H9 (cell line): ENCODE data around the gene RBMS3. TPM values are rescaled to one million over a fixed set of nuclear protein-coding genes. Genes with fewer than 3 reads are reported as not detected.

Experiments
- DNase-seq: peaks from one replicate; pipeline ENCODE4 v3.0.0-alpha.2; 2017
- H2AFZ ChIP-seq: one replicate; pipeline ENCODE4 v1.6.1; 2013; ENCODE audit warnings: mild to moderate bottlenecking, low read length, control low read depth, moderate library complexity
- H2AK5ac ChIP-seq: 2 replicates; pipeline ENCODE4 v1.6.1; 2013; ENCODE audit warnings: low read length, control low read depth, mixed read lengths; ENCODE audit not compliant: insufficient read length
- H2BK120ac ChIP-seq: one replicate; pipeline ENCODE4 v1.6.1; 2013; ENCODE audit warnings: low read depth, mild to moderate bottlenecking, low read length, control low read depth, inconsistent platforms; ENCODE audit not compliant: poor library complexity, severe bottlenecking
- H2BK12ac ChIP-seq: 2 replicates; pipeline ENCODE4 v1.6.1; 2013; ENCODE audit warnings: low read length, control low read depth, mixed read lengths, low read depth; ENCODE audit not compliant: insufficient read length
- H2BK15ac ChIP-seq: 2 replicates; pipeline ENCODE4 v1.6.1; 2013; ENCODE audit warnings: low read depth, low read length, control low read depth
- H2BK20ac ChIP-seq: one replicate; pipeline ENCODE4 v1.6.1; 2013; ENCODE audit warnings: low read depth, mild to moderate bottlenecking, low read length, control low read depth, inconsistent platforms; ENCODE audit not compliant: poor library complexity, severe bottlenecking
- H2BK5ac ChIP-seq: 2 replicates; pipeline ENCODE4 v1.6.1; 2013; ENCODE audit warnings: low read length, control low read depth, mixed read lengths; ENCODE audit not compliant: insufficient read length
- H3K14ac ChIP-seq: 2 replicates; pipeline ENCODE4 v1.6.1; 2013; ENCODE audit warnings: low read length, control low read depth; ENCODE audit not compliant: insufficient read depth
- H3K18ac ChIP-seq: 2 replicates; pipeline ENCODE4 v1.6.1; 2013; ENCODE audit warnings: low read depth, mild to moderate bottlenecking, mixed read lengths, low read length, control low read depth; ENCODE audit not compliant: insufficient read length
- H3K23ac ChIP-seq: 2 replicates; pipeline ENCODE4 v1.6.1; 2013; ENCODE audit warnings: low read length, control low read depth, mixed read lengths, low read depth; ENCODE audit not compliant: insufficient read length
- H3K23me2 ChIP-seq: 2 replicates; pipeline ENCODE4 v1.6.1; 2013; ENCODE audit warnings: low read depth, mild to moderate bottlenecking, mixed read lengths, low read length, control low read depth; ENCODE audit not compliant: insufficient read length, poor library complexity, severe bottlenecking
- H3K27ac ChIP-seq: 2 replicates; pipeline ENCODE4 v1.5.1; 2013; ENCODE audit warnings: low read length, control low read depth, mixed read lengths, low read depth; ENCODE audit not compliant: insufficient read length
- H3K27me3 ChIP-seq: 2 replicates; pipeline ENCODE4 v1.6.1; 2013; ENCODE audit warnings: low read length, control low read depth, inconsistent platforms; ENCODE audit not compliant: insufficient read depth
- H3K4ac ChIP-seq: 2 replicates; pipeline ENCODE4 v1.6.1; 2013; ENCODE audit warnings: low read depth, mild to moderate bottlenecking, control low read depth, inconsistent platforms, low read length, moderate library complexity
- H3K4me1 ChIP-seq: 2 replicates; pipeline ENCODE4 v1.6.1; 2013; ENCODE audit warnings: low read length, control low read depth, inconsistent platforms; ENCODE audit not compliant: insufficient read depth
- H3K4me2 ChIP-seq: 2 replicates; pipeline ENCODE4 v1.6.1; 2013; ENCODE audit warnings: low read length, control low read depth, mixed read lengths; ENCODE audit not compliant: insufficient read length, insufficient read depth
- H3K56ac ChIP-seq: 2 replicates; pipeline ENCODE4 v1.6.1; 2013; ENCODE audit warnings: low read depth, mild to moderate bottlenecking, mixed read lengths, low read length, control low read depth; ENCODE audit not compliant: insufficient read length
- H3K79me1 ChIP-seq: 2 replicates; pipeline ENCODE4 v1.6.1; 2013; ENCODE audit warnings: low read depth, mild to moderate bottlenecking, moderate library complexity, low read length, control low read depth, inconsistent platforms; ENCODE audit not compliant: insufficient read depth, poor library complexity, severe bottlenecking
- H3K79me2 ChIP-seq: 2 replicates; pipeline ENCODE4 v1.6.1; 2013; ENCODE audit warnings: low read length, control low read depth, inconsistent platforms; ENCODE audit not compliant: insufficient read depth
- H3K9ac ChIP-seq: 2 replicates; pipeline ENCODE4 v1.6.1; 2013; ENCODE audit warnings: low read length, control low read depth, mixed read lengths; ENCODE audit not compliant: insufficient read length; ENCODE audit errors: extremely low read depth
- H3K9me3 ChIP-seq: one replicate; pipeline ENCODE4 v1.6.1; 2013; ENCODE audit warnings: low read depth, low read length, inconsistent platforms; ENCODE audit not compliant: control insufficient read depth
- H3T11ph ChIP-seq: one replicate; pipeline ENCODE4 v1.6.1; 2013; ENCODE audit warnings: mild to moderate bottlenecking, low read length, control low read depth, inconsistent platforms
- H4K20me1 ChIP-seq: one replicate; pipeline ENCODE4 v1.6.1; 2013; ENCODE audit not compliant: control insufficient read depth, insufficient read length, insufficient read depth
- H4K5ac ChIP-seq: 2 replicates; pipeline ENCODE4 v1.6.1; 2013; ENCODE audit warnings: low read depth, mild to moderate bottlenecking, mixed read lengths, low read length, control low read depth; ENCODE audit not compliant: insufficient read length
- H4K8ac ChIP-seq: replicated peaks from 2 replicates; pipeline ENCODE4 v1.6.1; 2013; ENCODE audit warnings: low read length, control low read depth, mixed read lengths, low read depth; ENCODE audit not compliant: insufficient read length
- H4K91ac ChIP-seq: 2 replicates; pipeline ENCODE4 v1.6.1; 2013; ENCODE audit warnings: low read depth, mild to moderate bottlenecking, moderate library complexity, mixed read lengths, low read length, control low read depth; ENCODE audit not compliant: insufficient read length
- H3K27ac Mint-ChIP-seq, 3 experiments: 2 replicates in 2 of 3; 3 replicates in 1 of 3; pipeline ENCODE4 v1.8.0; 2020 to 2021; ENCODE audit warnings: mixed read lengths in 3 of 3, mild to moderate bottlenecking in 1 of 3, moderate library complexity in 1 of 3
- H3K27me3 Mint-ChIP-seq: 2 replicates; pipeline ENCODE4 v1.8.0; 2021; ENCODE audit warnings: low read depth, mild to moderate bottlenecking, moderate library complexity, mixed read lengths
- H3K36me3 Mint-ChIP-seq, 3 experiments: 2 replicates in 2 of 3; 3 replicates in 1 of 3; pipeline ENCODE4 v1.8.0; 2020 to 2021; ENCODE audit warnings: low read depth in 3 of 3, mixed read lengths in 3 of 3; ENCODE audit not compliant: insufficient read depth in 1 of 3
- H3K4me1 Mint-ChIP-seq, 2 experiments: 2 replicates each; pipeline ENCODE4 v1.8.0; 2020; ENCODE audit warnings: mixed read lengths in 2 of 2
- H3K4me3 Mint-ChIP-seq, 2 experiments: 2 replicates in 1 of 2; 3 replicates in 1 of 2; pipeline ENCODE4 v1.8.0; 2020 to 2021; ENCODE audit warnings: mild to moderate bottlenecking in 2 of 2, mixed read lengths in 2 of 2, moderate library complexity in 1 of 2
- H3K9me3 Mint-ChIP-seq, 2 experiments: 2 replicates in 1 of 2; 3 replicates in 1 of 2; pipeline ENCODE4 v1.8.0; 2020; ENCODE audit warnings: mild to moderate bottlenecking in 2 of 2, mixed read lengths in 2 of 2, moderate library complexity in 1 of 2
- CTCF ChIP-seq: fragments of 200-600 bp; sonication (generic); conservative IDR thresholded peaks from 3 replicates; pipeline ENCODE4 v1.8.0; 2021; ENCODE audit warnings: antibody characterized with exemption, mild to moderate bottlenecking
- WGBS: extraction: QIAGEN DNeasy Blood & Tissue Kit; methylation state at CpG from one replicate; pipeline ENCODE4 v1.1.7; 2013; ENCODE audit warnings: missing lambda C conversion rate, low lambda C conversion rate, mixed read lengths; ENCODE audit not compliant: insufficient read length; ENCODE audit errors: extremely low coverage; 5-methylcytosine and 5-hydroxymethylcytosine counted together
- total RNA-seq: library from RNA; stranded (reverse); gene quantifications from 2 replicates; pipeline ENCODE4 v1.2.1, GENCODE V29; 2021

Gene RBMS3
- total RNA-seq, 1 experiment from 2014 or later: 8.1 TPM

- no CpG with 5 or more reads among the region's 2 CpGs for WGBS
- DNase-seq: no peak
- Histone ChIP-seq H4K5ac (no peak overlapping the region), H3K9me3 (no peaks in the 10 kb centered on the region), H3K27me3 (no peaks in the 10 kb centered on the region), H2BK20ac (no peak overlapping the region), H4K8ac (no peak overlapping the region), H2BK5ac (no peak overlapping the region), H3K4ac (no peak overlapping the region), H2AFZ (no peak overlapping the region), H2BK12ac (no peak overlapping the region), H3K23ac (no peak overlapping the region), H2BK120ac (no peak overlapping the region), H2AK5ac (no peak overlapping the region), H4K20me1 (no peaks in the 10 kb centered on the region), H3T11ph (no peak overlapping the region), H3K14ac (no peak overlapping the region), H3K79me1 (no peaks in the 10 kb centered on the region), H3K9ac (no peak overlapping the region), H2BK15ac (no peak overlapping the region), H3K79me2 (no peaks in the 10 kb centered on the region), H4K91ac (no peak overlapping the region), H3K4me2 (no peak overlapping the region), H3K56ac (no peak overlapping the region), H3K23me2 (no peaks in the 10 kb centered on the region), H3K27ac (no peak overlapping the region), H3K4me1 (no peaks in the 10 kb centered on the region), H3K18ac (no peak overlapping the region)
- Mint-ChIP-seq H3K27me3 (no peaks in the 10 kb centered on the region), H3K36me3 (no peaks in the 10 kb centered on the region), H3K4me1 (no peaks in the 10 kb centered on the region), H3K27ac (no peak overlapping the region), H3K4me3 (no peak overlapping the region), H3K9me3 (no peaks in the 10 kb centered on the region)
- no peak for TF ChIP-seq CTCF
Observed at GRCh38 chr3:30017901-30018300, 737.0 kb downstream of the RBMS3 start.
